OCI-LY1 (cell line): Measurements from ENCODE around the gene LINC00237.

Experiments used
- EZH2 ChIP-seq: fragments of 200-600 bp; sonication (generic), shearing (Covaris generic); IDR thresholded peaks from 2 replicates; pipeline ENCODE4 v1.8.0; 2017; ENCODE audit warnings: borderline replicate concordance, mixed run types, mild to moderate bottlenecking, antibody characterized with exemption, low read length, moderate library complexity, mixed read lengths
- TF ChIP-seq, protein P1 (sequence below): fragments of 200-600 bp; sonication (generic), shearing (Covaris generic); IDR thresholded peaks from 2 replicates; pipeline ENCODE4 v1.5.1; 2017; ENCODE audit warnings: mild to moderate bottlenecking, antibody characterized with exemption, low read length, moderate library complexity, mixed read lengths

DNA sequence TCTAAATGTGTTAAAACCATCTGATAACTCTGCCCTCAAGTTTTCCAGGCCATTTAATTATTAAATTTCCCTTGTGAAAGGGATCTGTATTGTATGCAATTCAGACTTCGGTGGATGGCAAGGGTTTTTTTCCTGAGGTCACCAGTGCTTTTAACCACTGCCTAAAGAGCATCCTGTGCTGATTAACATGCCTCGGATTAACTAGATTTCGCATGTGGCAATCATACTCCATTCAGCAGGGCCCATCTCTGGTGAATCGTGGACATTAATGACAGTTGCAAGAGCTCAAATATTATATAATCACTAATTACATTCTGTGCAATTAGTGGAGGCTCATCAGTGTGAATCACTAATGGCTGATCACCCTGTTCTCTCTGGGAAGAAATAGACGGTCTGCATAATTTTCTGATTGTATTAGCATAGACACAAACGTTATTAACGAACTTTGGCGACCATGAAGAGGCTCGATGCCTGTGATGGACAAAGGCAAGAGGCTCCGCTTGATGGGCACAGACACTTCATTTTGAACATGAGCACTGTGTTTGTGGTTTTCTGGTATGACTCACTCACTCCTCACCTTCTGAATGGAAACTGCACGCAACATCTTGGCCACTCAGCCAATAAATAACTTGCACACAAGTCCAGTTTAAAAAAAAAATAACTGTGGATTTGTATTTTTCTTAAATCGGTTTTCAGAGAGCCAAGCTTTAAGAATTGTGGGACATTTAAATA, 31.4 kb downstream of the LINC00237 start:
- TF ChIP-seq, protein P1, sequence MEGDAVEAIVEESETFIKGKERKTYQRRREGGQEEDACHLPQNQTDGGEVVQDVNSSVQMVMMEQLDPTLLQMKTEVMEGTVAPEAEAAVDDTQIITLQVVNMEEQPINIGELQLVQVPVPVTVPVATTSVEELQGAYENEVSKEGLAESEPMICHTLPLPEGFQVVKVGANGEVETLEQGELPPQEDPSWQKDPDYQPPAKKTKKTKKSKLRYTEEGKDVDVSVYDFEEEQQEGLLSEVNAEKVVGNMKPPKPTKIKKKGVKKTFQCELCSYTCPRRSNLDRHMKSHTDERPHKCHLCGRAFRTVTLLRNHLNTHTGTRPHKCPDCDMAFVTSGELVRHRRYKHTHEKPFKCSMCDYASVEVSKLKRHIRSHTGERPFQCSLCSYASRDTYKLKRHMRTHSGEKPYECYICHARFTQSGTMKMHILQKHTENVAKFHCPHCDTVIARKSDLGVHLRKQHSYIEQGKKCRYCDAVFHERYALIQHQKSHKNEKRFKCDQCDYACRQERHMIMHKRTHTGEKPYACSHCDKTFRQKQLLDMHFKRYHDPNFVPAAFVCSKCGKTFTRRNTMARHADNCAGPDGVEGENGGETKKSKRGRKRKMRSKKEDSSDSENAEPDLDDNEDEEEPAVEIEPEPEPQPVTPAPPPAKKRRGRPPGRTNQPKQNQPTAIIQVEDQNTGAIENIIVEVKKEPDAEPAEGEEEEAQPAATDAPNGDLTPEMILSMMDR = no peak
- no peak for TF ChIP-seq EZH2
